GM12878 (cell line): ENCODE data around the gene LDLRAD4. TPM values are rescaled to one million over a fixed set of nuclear protein-coding genes. Genes with fewer than 3 reads are reported as not detected.

ENCODE experiments used
- ATAC-seq: fragments of 200-7000 bp; cut with Tn5 transposase; 3 replicates; pipeline ENCODE4 v1.9.1; 2020; ENCODE audit warnings: mild to moderate bottlenecking, moderate library complexity
- BruUV-seq: library from RNA; stranded (reverse); fragments of 400-500 nt; replicated peaks from 2 replicates; lab custom pipeline; 2021; lab: Mats Ljungman, UMichigan
- CTCF ChIA-PET: fragments of 300-600 bp; sonication (Branson Sonifier 250); formaldehyde crosslinking; extraction: SDS; loops from one replicate; lab custom pipeline; 2021; ENCODE audit warnings: inconsistent platforms; lab: Yijun Ruan, JAX
- POLR2A ChIA-PET: fragments of 350-600 bp; formaldehyde crosslinking; extraction: SDS; loops from one replicate; lab custom pipeline; 2021; ENCODE audit warnings: inconsistent platforms; lab: Charles Lee
- RAD21 ChIA-PET: fragments of 300-600 bp; sonication (Branson Sonifier 250); formaldehyde crosslinking; loops from one replicate; lab custom pipeline; 2023; ENCODE audit warnings: antibody characterized with exemption; ENCODE audit not compliant: unreplicated experiment; lab: Charles Lee
- SMC1A ChIA-PET: fragments of 300-600 bp; sonication (Branson Sonifier 250); formaldehyde crosslinking; loops from one replicate; lab custom pipeline; 2023; ENCODE audit not compliant: unreplicated experiment, uncharacterized antibody; lab: Charles Lee
- DNase-seq: peaks from one replicate; pipeline ENCODE4 v3.0.0-alpha.2; 2011; ENCODE audit warnings: low read depth, low spot score
- FAIRE-seq: peaks from 3 replicates; lab custom pipeline; 2011; peaks lifted over from hg19 to GRCh38; lab: Jason Lieb, UNC
- H2AFZ ChIP-seq: 2 replicates; pipeline ENCODE4 v1.6.0; 2011; ENCODE audit warnings: low read depth, low read length, control low read depth; ENCODE audit not compliant: control insufficient read depth
- H3K27ac ChIP-seq: 2 replicates; pipeline ENCODE4 v1.5.1; 2011; ENCODE audit warnings: control low read depth; ENCODE audit not compliant: control insufficient read depth, insufficient read depth
- H3K27me3 ChIP-seq, 2 experiments: replicated peaks in 1 of 2; 2 replicates each; pipeline versions ENCODE4 v1.6.0 to v1.6.1; 2011; ENCODE audit warnings: low read length in 1 of 2; ENCODE audit not compliant: control insufficient read depth in 2 of 2, insufficient read depth in 2 of 2
- H3K36me3 ChIP-seq, 2 experiments: 2 replicates each; pipeline ENCODE4 v1.5.1; 2011; ENCODE audit warnings: low read length in 1 of 2; ENCODE audit not compliant: control insufficient read depth in 2 of 2, insufficient read depth in 2 of 2
- H3K4me1 ChIP-seq: 2 replicates; pipeline ENCODE4 v1.6.1; 2011; ENCODE audit warnings: mild to moderate bottlenecking, low read length, moderate library complexity, mixed read lengths; ENCODE audit not compliant: control insufficient read depth, insufficient read depth
- H3K4me2 ChIP-seq: 2 replicates; pipeline ENCODE4 v1.6.0; 2011; ENCODE audit warnings: control low read depth; ENCODE audit not compliant: control insufficient read depth, insufficient read depth
- H3K4me3 ChIP-seq: fragments of 200-600 bp; sonication (generic); 2 replicates; pipeline ENCODE4 v1.5.1; 2016
- H3K79me2 ChIP-seq: 2 replicates; pipeline ENCODE4 v1.6.0; 2011; ENCODE audit warnings: low read length; ENCODE audit not compliant: control insufficient read depth, insufficient read depth
- H3K9ac ChIP-seq: 2 replicates; pipeline ENCODE4 v1.8.0; 2011; ENCODE audit warnings: low read length, control low read depth, mixed read lengths; ENCODE audit not compliant: control insufficient read depth, insufficient read depth
- H3K9me3 ChIP-seq: replicated peaks from 3 replicates; pipeline ENCODE4 v1.5.1; 2011; ENCODE audit warnings: mild to moderate bottlenecking, low read length; ENCODE audit not compliant: control insufficient read depth, insufficient read depth
- H4K20me1 ChIP-seq: 2 replicates; pipeline ENCODE4 v1.6.0; 2011; ENCODE audit not compliant: control insufficient read depth, insufficient read depth
- ATF7 ChIP-seq: fragments of 450-650 bp; IDR thresholded peaks from 2 replicates; pipeline ENCODE4 v1.6.1; 2016; ENCODE audit warnings: low read depth, mild to moderate bottlenecking
- CHD2 ChIP-seq: IDR thresholded peaks from 2 replicates; pipeline ENCODE4 v1.6.1; 2011; ENCODE audit warnings: low read depth, low read length, improper control_type of control experiment, borderline replicate concordance
- CREB1 ChIP-seq: IDR thresholded peaks from 2 replicates; pipeline ENCODE4 v1.6.1; 2012; ENCODE audit warnings: low read depth, mild to moderate bottlenecking, inconsistent platforms
- E2F4 ChIP-seq: IDR thresholded peaks from 2 replicates; pipeline ENCODE4 v1.6.1; 2012; ENCODE audit warnings: low read depth, low read length, improper control_type of control experiment
- HCFC1 ChIP-seq: fragments of 150-350 bp; IDR thresholded peaks from 2 replicates; pipeline ENCODE4 v1.6.1; 2014; ENCODE audit warnings: low read length
- HDAC6 ChIP-seq: fragments of 200-600 bp; sonication (generic); IDR thresholded peaks from one replicate; pipeline ENCODE4 v1.8.0; 2017; ENCODE audit warnings: antibody characterized with exemption; ENCODE audit not compliant: unreplicated experiment
- NKRF ChIP-seq: fragments of 450-650 bp; conservative IDR thresholded peaks from 2 replicates; pipeline ENCODE4 v1.6.1; 2017; ENCODE audit warnings: mild to moderate bottlenecking, moderate library complexity
- POLR2AphosphoS2 ChIP-seq: IDR thresholded peaks from 2 replicates; pipeline ENCODE4 v1.6.1; 2011; ENCODE audit warnings: low read depth, mild to moderate bottlenecking, low read length, improper control_type of control experiment, moderate library complexity
- POU2F2 ChIP-seq: IDR thresholded peaks from 3 replicates; pipeline ENCODE4 v1.6.1; 2011; ENCODE audit warnings: low read depth, mild to moderate bottlenecking, low read length, borderline replicate concordance
- RB1 ChIP-seq: fragments of 450-650 bp; formaldehyde crosslinking; IDR thresholded peaks from 2 replicates; pipeline ENCODE4 v1.6.1; 2017; ENCODE audit warnings: mild to moderate bottlenecking, borderline replicate concordance
- SREBF2 ChIP-seq: IDR thresholded peaks from 2 replicates; pipeline ENCODE4 v1.6.1; 2012; ENCODE audit warnings: mild to moderate bottlenecking, low read length
- ZBTB40 ChIP-seq: fragments of 450-650 bp; IDR thresholded peaks from 2 replicates; pipeline ENCODE4 v1.6.1; 2016; ENCODE audit warnings: mild to moderate bottlenecking, moderate library complexity, borderline replicate concordance
- WGBS: methylation state at CpG from one replicate; pipeline ENCODE4 v1.1.6; 2016; ENCODE audit warnings: low lambda C conversion rate; ENCODE audit not compliant: insufficient replicate concordance, insufficient coverage; ENCODE audit errors: missing lambda C conversion rate; 5-methylcytosine and 5-hydroxymethylcytosine counted together
- in situ Hi-C: fragments of 300-500 bp; cut with MboI; formaldehyde crosslinking; loops from 9 replicates; pipeline ENCODE4 v1.14.3; 2018; ENCODE audit warnings: mixed read lengths
- intact Hi-C: fragments of 100-400 bp; cut with micrococcal nuclease; formaldehyde crosslinking; loops from one replicate; pipeline ENCODE4 v1.14.2; 2022; ENCODE audit not compliant: unreplicated experiment
- polyA plus RNA-seq, 11 experiments: library from polyadenylated mRNA; depleted of rRNA in 4 of 11; unstranded in 6 of 11; stranded (reverse) in 5 of 11; fragments of >200 nt; fragmentation: Nextera tagmentation in 4 of 11; fragmentation: Illumina TruSeq in 1 of 11; extraction: Ambion mirVana in 4 of 11; extraction: Trizol in 1 of 11; gene quantifications; 1 replicate in 1 of 11; 2 replicates in 10 of 11; pipeline versions ENCODE4 v1.2.1 to v1.2.3, GENCODE V29; 2011 to 2016; ENCODE audit warnings: inconsistent platforms in 2 of 11, missing spikeins in 2 of 11, low read depth in 1 of 11
- total RNA-seq, 4 experiments: library from RNA; depleted of rRNA in 3 of 4; stranded (reverse); fragments of >200 nt in 3 of 4; fragmentation: Illumina TruSeq in 1 of 4; extraction: Trizol in 1 of 4; gene quantifications; 2 replicates each; pipeline versions ENCODE4 v1.2.1 to v1.2.3, GENCODE V29; 2013 to 2021

The LDLRAD4 gene
- total and polyA plus RNA-seq, 10 of the 15 experiments (the other 5 are each of a cell fraction or from before 2014, with no cell fraction given), result 2.7 to 16.8 (median 11.2) TPM

- no peaks in the 10 kb centered on the region for H3K36me3 ChIP-seq
- intact Hi-C loops, result no loop called here
- no peak overlapping the region for H2AFZ ChIP-seq
- POLR2A ChIA-PET, result no interaction called here
- in situ Hi-C loops, result no loop called here
- H3K4me1 ChIP-seq, result no peaks in the 10 kb centered on the region
- H4K20me1 ChIP-seq, result no peaks in the 10 kb centered on the region
- ATAC-seq (no peak), FAIRE-seq (no peak), DNase-seq (no peak)
- no peak overlapping the region for H3K4me2 ChIP-seq
- CTCF ChIA-PET, result no interaction called here
- no peak overlapping the region for H3K27ac ChIP-seq
- 22% methylated on average over 4 of the region's 4 CpGs for WGBS
- BruUV-seq, result no TSS peak
- RAD21 ChIA-PET, result no interaction called here
- H3K27me3 ChIP-seq, result peaks cover 0 to 3% of the 10 kb centered on the region in 2 experiments; a peak in 1 of 4 replicates
- SMC1A ChIA-PET, result interaction anchor here (0.6 kb wide), 1 partner anchor 95 kb away, joined by 3 read pairs; no protein-coding TSS in a partner anchor
- H3K79me2 ChIP-seq, result no peaks in the 10 kb centered on the region
- no peak overlapping the region for H3K9ac ChIP-seq
- no peaks in the 10 kb centered on the region for H3K9me3 ChIP-seq
- no peak overlapping the region for H3K4me3 ChIP-seq
- no peak for TF ChIP-seq ZBTB40
- TF ChIP-seq CREB1, result no peak
- no peak for TF ChIP-seq NKRF
- TF ChIP-seq POU2F2, result no peak
- TF ChIP-seq E2F4, result no peak
- TF ChIP-seq POLR2AphosphoS2, result no peak
- no peak for TF ChIP-seq HCFC1
- no peak for TF ChIP-seq SREBF2
- no peak for TF ChIP-seq ATF7
- TF ChIP-seq HDAC6, result no peak
- TF ChIP-seq CHD2, result no peak
- TF ChIP-seq RB1, result no peak
These were observed 88.0 kb downstream of the LDLRAD4 start for GRCh38 chr18:13306583-13306982.
